OCI-LY7 (cell line): ENCODE data around the gene AVL9.

Experiments
- CTCF ChIP-seq: fragments of 200-600 bp; sonication (generic); conservative IDR thresholded peaks from 2 replicates; pipeline ENCODE4 v1.5.1; 2014; ENCODE audit warnings: mild to moderate bottlenecking, antibody characterized with exemption, low read length, moderate library complexity, mixed read lengths
- EZH2phosphoT487 ChIP-seq: fragments of 200-600 bp; sonication (generic); IDR thresholded peaks from 2 replicates; pipeline ENCODE4 v1.6.1; 2018; ENCODE audit warnings: low read depth, borderline replicate concordance, mild to moderate bottlenecking, mixed run types, antibody characterized with exemption, low read length, moderate library complexity, mixed read lengths

GRCh38 chr7:32495298-32496051 lies at the start of gene AVL9:
- TF ChIP-seq CTCF: no peak
- TF ChIP-seq EZH2phosphoT487: no peak
